Uterus (tissue), 2 donors: ENCODE results near the gene RNF144B.

Source experiments
- CTCF ChIP-seq, 4 experiments: fragments of 200-600 bp in 2 of 4; fragments of 450-650 bp in 2 of 4; sonication (generic) in 2 of 4; IDR thresholded peaks; one replicate each; pipeline ENCODE4 v1.5.1; 2016 to 2019; ENCODE audit warnings: antibody characterized with exemption in 4 of 4, mild to moderate bottlenecking in 2 of 4, moderate library complexity in 1 of 4
- POLR2A ChIP-seq, 2 donors: fragments of 450-650 bp; IDR thresholded peaks; one replicate each; pipeline ENCODE4 v1.6.1; 2016; ENCODE audit warnings: antibody characterized with exemption in 2 of 2, mild to moderate bottlenecking in 1 of 2, moderate library complexity in 1 of 2

GRCh38 chr6:18350271-18350670 is 36.9 kb upstream of the RNF144B start:
- no peak for TF ChIP-seq CTCF (IDR thresholded peaks at IDR 0.05)
- no peak for TF ChIP-seq POLR2A (IDR thresholded peaks at IDR 0.05)
